Measurements from ENCODE around the gene SP1. TPM values are rescaled to one million over a fixed set of nuclear protein-coding genes. Genes with fewer than 3 reads are reported as not detected.

Gene SP1
- total RNA-seq, 3 donors from 2014 or later (not counting 1 experiment from before 2014, with no cell fraction given), result 84.6 to 96.3 (median 88.5) TPM

DNA sequence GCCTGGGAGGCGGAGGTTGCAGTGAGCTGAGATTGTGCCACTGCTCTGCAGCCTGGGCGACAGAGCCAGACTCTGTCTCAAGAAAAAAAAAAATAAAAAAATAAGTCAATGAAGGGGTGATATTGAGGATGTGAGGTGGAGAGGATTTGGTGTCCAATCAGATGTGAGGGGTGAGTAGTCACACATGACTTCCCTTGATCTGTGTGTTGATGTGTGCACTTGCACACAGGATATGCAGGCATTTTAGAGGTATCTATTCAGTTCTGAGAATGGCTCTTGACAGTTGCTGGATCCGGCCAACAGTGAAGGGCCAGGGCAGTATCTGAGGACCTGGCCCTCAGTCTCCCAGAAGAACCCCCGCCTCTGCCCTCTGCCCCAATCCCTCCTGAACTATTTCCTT, 36.0 kb upstream of the SP1 start:
- Histone ChIP-seq H3K4me1 (ENCODE audit: control insufficient read depth, insufficient read depth, low read length) (peaks cover 14% of the 10 kb centered on the region), H3K4me3 (ENCODE audit: low read length) (no peak overlapping the region), H3K9me3 (ENCODE audit: control insufficient read depth, insufficient read depth, low read length) (no peaks in the 10 kb centered on the region), H3K27me3 (ENCODE audit: control insufficient read depth, insufficient read depth, low read length) (no peaks in the 10 kb centered on the region), H3K36me3 (ENCODE audit: control insufficient read depth, insufficient read depth, low read length) (no peaks in the 10 kb centered on the region), H3K27ac (ENCODE audit: low read length) (no peak overlapping the region)
- Mint-ChIP-seq H3K36me3 (no peaks in the 10 kb centered on the region), H3K27me3 (ENCODE audit: low read depth in 2 of 2) (peaks cover 0 to 6% of the 10 kb centered on the region in 2 donors), H3K4me3 (peak overlapping the region; percentile 85), H3K27ac (peak overlapping the region; percentile 25 to 84), H3K9me3 (no peaks in the 10 kb centered on the region), H3K4me1 (peaks cover 11 to 19% of the 10 kb centered on the region in 2 donors)
- WGBS (ENCODE audit: insufficient coverage), result 93% methylated on average over 4 of the region's 4 CpGs
- ATAC-seq (no peak), DNase-seq (peak in 1 of 2 donors; percentile 32)
- TF ChIP-seq, protein P1, sequence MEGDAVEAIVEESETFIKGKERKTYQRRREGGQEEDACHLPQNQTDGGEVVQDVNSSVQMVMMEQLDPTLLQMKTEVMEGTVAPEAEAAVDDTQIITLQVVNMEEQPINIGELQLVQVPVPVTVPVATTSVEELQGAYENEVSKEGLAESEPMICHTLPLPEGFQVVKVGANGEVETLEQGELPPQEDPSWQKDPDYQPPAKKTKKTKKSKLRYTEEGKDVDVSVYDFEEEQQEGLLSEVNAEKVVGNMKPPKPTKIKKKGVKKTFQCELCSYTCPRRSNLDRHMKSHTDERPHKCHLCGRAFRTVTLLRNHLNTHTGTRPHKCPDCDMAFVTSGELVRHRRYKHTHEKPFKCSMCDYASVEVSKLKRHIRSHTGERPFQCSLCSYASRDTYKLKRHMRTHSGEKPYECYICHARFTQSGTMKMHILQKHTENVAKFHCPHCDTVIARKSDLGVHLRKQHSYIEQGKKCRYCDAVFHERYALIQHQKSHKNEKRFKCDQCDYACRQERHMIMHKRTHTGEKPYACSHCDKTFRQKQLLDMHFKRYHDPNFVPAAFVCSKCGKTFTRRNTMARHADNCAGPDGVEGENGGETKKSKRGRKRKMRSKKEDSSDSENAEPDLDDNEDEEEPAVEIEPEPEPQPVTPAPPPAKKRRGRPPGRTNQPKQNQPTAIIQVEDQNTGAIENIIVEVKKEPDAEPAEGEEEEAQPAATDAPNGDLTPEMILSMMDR (IDR thresholded peaks at IDR 0.05), result no peak
- intact Hi-C loops (cut with micrococcal nuclease), result loop anchor here (10.0 kb wide), 1 partner anchor 279 kb away; no protein-coding TSS in a partner anchor

DNA sequence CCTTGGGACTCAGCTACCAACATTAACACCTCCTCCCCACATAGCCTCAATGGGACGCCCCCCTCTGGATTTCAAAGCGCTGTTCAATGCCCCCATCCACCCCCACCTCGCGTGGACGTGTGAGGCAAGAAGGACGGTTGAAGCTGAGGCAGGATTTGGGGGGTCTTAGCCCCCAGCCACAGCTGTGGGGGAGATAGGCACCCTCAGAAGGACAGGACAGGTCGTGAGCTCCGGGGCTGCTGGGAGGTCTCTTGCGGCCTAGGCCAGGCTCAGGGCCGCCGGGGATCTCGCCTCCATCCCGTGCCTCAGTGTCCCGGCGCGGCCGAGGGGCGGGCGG, 35.5 kb upstream of the SP1 start:
- TF ChIP-seq, protein P1 (IDR thresholded peaks at IDR 0.05), result no peak
- no peaks in the 10 kb centered on the region for H3K36me3 Mint-ChIP-seq
- Histone ChIP-seq H3K4me3 (ENCODE audit: low read length) (peak overlapping the region; percentile 57), H3K27me3 (ENCODE audit: control insufficient read depth, insufficient read depth, low read length) (no peaks in the 10 kb centered on the region), H3K27ac (ENCODE audit: low read length) (no peak overlapping the region), H3K9me3 (ENCODE audit: control insufficient read depth, insufficient read depth, low read length) (no peaks in the 10 kb centered on the region), H3K36me3 (ENCODE audit: control insufficient read depth, insufficient read depth, low read length) (no peaks in the 10 kb centered on the region), H3K4me1 (ENCODE audit: control insufficient read depth, insufficient read depth, low read length) (peaks cover 14% of the 10 kb centered on the region)
- peaks cover 11 to 19% of the 10 kb centered on the region in 2 donors for H3K4me1 Mint-ChIP-seq
- H3K27ac Mint-ChIP-seq, result peak overlapping the region in 1 of 2 donors; percentile 84
- DNase-seq (peak in 1 of 2 donors; percentile 32), ATAC-seq (peak in 1 of 3 donors; percentile 7)
- intact Hi-C loops (cut with micrococcal nuclease), result loop anchor here (10.0 kb wide), 1 partner anchor 280 kb away; no protein-coding TSS in a partner anchor
- no peaks in the 10 kb centered on the region for H3K9me3 Mint-ChIP-seq
- peak overlapping the region; percentile 85 for H3K4me3 Mint-ChIP-seq
- H3K27me3 Mint-ChIP-seq (ENCODE audit: low read depth in 2 of 2), result peaks cover 0 to 6% of the 10 kb centered on the region in 2 donors
- 2% methylated on average over 18 of the region's 19 CpGs for WGBS (ENCODE audit: insufficient coverage)

DNA sequence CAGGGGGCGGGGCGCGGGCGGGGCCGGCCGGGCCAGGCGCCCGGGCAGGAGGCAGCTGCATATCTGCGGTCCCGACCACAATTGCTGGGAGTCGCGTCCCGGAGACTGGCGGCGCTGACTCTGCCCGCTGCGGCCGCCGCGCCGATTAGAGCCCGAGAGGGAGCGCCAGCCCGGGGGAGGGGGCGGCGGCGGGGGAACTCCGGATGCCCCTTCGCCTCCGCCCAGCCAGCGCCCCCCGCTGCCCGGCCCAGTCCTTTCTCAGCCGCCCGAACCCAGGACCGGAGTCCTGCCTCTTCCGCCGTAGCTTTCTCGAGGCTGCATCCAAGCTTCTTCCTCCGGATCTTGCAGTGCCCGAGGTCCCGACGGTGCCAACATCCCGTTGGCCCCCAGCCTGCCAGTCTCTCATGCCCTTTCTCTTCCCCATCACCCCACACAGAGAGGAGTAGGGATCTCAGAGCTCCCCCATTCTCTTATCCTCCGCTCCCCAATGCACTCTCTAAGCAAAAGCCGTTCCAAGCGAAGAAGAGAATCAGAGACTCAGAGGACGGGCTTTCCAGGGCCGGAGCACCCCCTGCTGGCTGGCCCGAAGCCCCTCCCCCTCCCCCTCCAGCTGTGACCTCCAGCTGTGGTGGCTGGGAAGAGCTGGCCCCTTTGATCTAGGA, 35.0 kb upstream of the SP1 start:
- Histone ChIP-seq H3K4me3 (ENCODE audit: low read length) (peak overlapping the region; percentile 57), H3K4me1 (ENCODE audit: control insufficient read depth, insufficient read depth, low read length) (peaks cover 14% of the 10 kb centered on the region), H3K36me3 (ENCODE audit: control insufficient read depth, insufficient read depth, low read length) (no peaks in the 10 kb centered on the region), H3K9me3 (ENCODE audit: control insufficient read depth, insufficient read depth, low read length) (no peaks in the 10 kb centered on the region), H3K27ac (ENCODE audit: low read length) (peak overlapping the region; percentile 43), H3K27me3 (ENCODE audit: control insufficient read depth, insufficient read depth, low read length) (no peaks in the 10 kb centered on the region)
- TF ChIP-seq, protein P1 (IDR thresholded peaks at IDR 0.05), result peak; percentile 68
- Mint-ChIP-seq H3K9me3 (no peaks in the 10 kb centered on the region), H3K27ac (peak overlapping the region; percentile 73 to 84), H3K4me1 (peaks cover 11 to 19% of the 10 kb centered on the region in 2 donors), H3K4me3 (peak overlapping the region; percentile 99), H3K36me3 (no peaks in the 10 kb centered on the region), H3K27me3 (ENCODE audit: low read depth in 2 of 2) (peaks cover 0 to 4% of the 10 kb centered on the region in 2 donors)
- DNase-seq (peak; percentile 65 to 85), ATAC-seq (peak; percentile 88 to 91 (median 91))
- intact Hi-C loops (cut with micrococcal nuclease), result loop anchor here (1.0 to 10.0 kb wide), 3 partner anchors 21 to 280 kb away; no protein-coding TSS in a partner anchor
- WGBS (ENCODE audit: insufficient coverage), result under 1% methylated on average over 50 of the region's 50 CpGs

All from natural killer cell (primary cell).